Measurements from ENCODE around the gene CLEC17A.

GRCh38 chr19:14565765-14566711 is 16.8 kb upstream of the CLEC17A start:
- TF ChIP-seq SUZ12 (IDR thresholded peaks at IDR 0.05; ENCODE audit: extremely low read depth, insufficient read depth, insufficient read length) (no peak), YY1 (IDR thresholded peaks at IDR 0.05; ENCODE audit: insufficient read depth, insufficient read length) (no peak)
